Astrocyte (in vitro differentiated cells and primary cell): ENCODE results near the gene DRG1.

Experiments
- CTCF ChIP-seq: IDR thresholded peaks from 2 replicates; pipeline ENCODE4 v1.5.1; 2011; ENCODE audit warnings: low read depth, mild to moderate bottlenecking, inconsistent platforms, low read length, moderate library complexity; ENCODE audit not compliant: insufficient read depth
- EZH2 ChIP-seq: IDR thresholded peaks from 2 replicates; pipeline ENCODE4 v1.6.1; 2012; ENCODE audit warnings: mild to moderate bottlenecking, low read length, inconsistent platforms; ENCODE audit not compliant: insufficient read depth

GRCh38 chr22:31447337-31447736 is 47.9 kb downstream of the DRG1 start:
- TF ChIP-seq CTCF, result no peak
- no peak for TF ChIP-seq EZH2
